Activated T-helper 9 cell treated with anti-CD3 and anti-CD28 coated beads, Interleukin-2, amount 50 U/mL, for 16 hours (primary cell): ENCODE data around the gene ZNF18.
A peak's percentile ranks its signal among the peaks of the same experiment; 100 is the strongest.

Experiments used
- DNase-seq: peaks from one replicate; pipeline ENCODE4 v3.0.0-alpha.2; 2020; ENCODE audit warnings: low read depth

ZNF18 gene

GRCh38 chr17:11997147-11997971, at the start of gene ZNF18:
Gene ZNF18 (minus strand): TSS chr17:11997475. CDS start chr17:11992829, 4,646 bp downstream.
- peak; percentile 94 for DNase-seq

DNA sequence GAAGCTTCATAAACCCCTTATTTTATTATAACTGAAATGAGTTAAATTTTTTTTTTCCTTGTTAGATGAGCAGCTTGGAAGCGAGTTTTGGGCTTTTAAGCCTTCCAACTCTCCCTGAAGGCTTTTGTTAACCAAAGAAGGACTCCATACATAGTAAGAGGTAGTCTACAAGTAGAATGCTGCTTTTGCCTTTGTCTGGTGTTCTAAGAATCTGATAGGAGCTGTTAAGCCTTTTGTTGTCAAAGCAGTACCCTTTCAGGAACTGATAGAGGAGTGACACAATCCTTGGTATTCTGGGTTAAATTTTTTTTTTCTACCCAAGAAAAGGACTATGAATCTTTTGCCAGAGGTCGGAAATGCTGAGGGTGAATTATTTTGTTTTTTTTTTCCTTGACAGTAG, 49.5 kb upstream of the ZNF18 start:
- DNase-seq = no peak

- no peak for DNase-seq
Measured at GRCh38 chr17:12043702-12044101, 46.4 kb upstream of the ZNF18 start.

GRCh38 chr17:12041312-12041711, 44.0 kb upstream of the ZNF18 start:
- DNase-seq = no peak

DNA sequence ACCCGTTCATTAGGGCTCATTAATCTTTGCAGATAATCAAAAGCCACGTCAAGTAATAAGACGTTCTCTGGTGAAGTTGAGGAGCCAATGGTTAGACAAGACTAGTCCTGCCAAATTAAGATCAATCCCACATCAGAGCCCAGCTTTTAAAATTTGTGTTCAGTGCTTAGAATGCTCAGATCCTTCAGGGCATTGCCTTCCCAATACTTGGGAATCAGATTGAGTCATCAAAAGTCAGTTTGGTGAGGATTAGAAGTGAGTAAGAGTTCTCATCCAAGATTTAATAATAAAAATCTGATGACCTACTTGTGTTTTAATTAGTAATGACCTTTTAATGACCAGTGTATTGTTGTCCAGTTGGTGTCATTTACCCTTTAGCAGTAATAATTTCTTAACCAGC, 43.2 kb upstream of the ZNF18 start:
- DNase-seq = no peak

DNA sequence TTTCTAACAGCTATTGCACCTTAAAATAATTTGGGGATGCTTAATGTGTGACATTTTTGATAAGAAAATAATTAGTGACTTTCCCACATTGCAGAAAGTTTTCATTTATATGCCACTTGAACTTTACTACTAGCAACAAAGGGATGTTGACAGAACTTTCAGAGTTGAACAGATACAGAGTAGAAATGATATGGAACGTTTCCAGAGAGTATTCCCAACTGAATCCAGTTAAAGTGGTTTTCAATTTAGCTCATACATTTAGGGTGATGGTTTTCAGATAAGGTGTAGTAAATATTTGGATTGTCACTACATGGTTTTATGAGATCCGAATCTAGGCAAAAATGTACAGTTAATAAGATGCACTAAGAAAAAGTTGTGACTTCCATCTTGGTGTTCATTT, 40.7 kb upstream of the ZNF18 start:
- no peak for DNase-seq

DNA sequence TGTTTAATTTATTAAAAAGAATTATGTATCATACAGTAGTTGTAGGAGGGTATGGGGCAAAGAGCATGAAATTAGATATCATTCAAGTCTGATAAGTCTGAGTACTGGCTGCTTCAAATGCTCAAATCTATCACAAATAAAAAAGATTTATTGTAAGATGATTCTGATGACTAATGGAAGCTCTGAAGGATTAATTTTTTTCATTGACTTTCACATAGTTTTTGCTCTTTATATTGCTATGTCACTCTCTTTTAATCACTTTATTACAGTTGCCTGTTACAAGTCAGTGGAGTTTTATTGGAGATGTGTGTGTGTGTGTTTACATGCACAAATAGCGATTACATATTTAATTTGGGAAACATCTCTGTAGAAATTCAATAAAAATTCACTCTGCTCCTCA, 38.4 kb upstream of the ZNF18 start:
- DNase-seq = no peak

GRCh38 chr17:12034538-12034937, 37.3 kb upstream of the ZNF18 start:
- DNase-seq = no peak

DNA sequence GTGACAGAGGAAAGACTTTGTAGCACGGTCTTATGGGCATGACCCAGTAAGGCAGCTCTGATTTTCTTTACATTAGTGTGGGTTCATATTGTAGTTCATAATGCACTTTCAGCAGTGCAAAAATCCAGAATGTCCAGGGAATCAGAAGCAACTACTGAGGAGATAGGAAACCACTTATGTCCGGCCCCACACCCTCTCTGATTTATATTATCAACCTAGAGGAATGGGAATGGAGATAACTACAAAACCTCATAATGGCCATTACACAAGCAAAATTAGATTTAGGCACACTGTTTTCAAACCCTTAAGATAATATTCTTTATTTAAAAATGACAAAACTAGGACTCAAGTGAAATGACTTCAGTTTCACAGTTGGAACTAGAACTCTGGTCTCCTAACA, 31.3 kb upstream of the ZNF18 start:
- no peak for DNase-seq

DNA sequence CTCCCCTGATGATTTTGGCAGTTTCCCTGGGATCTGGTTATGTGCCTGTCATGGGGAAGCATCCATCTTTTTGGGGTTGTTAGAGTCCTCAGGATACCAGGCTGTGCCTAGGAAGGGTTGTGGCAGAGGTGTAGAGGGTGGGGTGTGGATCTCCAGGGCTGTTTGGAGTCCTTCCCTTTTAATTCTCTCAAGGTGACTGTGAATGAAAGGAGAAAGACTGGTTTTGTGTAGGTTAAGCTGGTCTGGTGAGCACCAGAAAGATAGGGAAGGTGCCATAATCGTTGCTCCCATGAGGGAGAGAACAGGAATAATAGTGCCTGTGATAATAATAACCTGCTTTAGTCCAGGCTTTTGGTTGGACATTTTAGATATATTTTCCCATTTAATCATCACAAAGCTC, 30.4 kb upstream of the ZNF18 start:
- DNase-seq = no peak

- no peak for DNase-seq
Measured at GRCh38 chr17:12024327-12024726, 27.1 kb upstream of the ZNF18 start.

- no peak for DNase-seq
Measured at GRCh38 chr17:12022310-12022709, 25.0 kb upstream of the ZNF18 start.

DNA sequence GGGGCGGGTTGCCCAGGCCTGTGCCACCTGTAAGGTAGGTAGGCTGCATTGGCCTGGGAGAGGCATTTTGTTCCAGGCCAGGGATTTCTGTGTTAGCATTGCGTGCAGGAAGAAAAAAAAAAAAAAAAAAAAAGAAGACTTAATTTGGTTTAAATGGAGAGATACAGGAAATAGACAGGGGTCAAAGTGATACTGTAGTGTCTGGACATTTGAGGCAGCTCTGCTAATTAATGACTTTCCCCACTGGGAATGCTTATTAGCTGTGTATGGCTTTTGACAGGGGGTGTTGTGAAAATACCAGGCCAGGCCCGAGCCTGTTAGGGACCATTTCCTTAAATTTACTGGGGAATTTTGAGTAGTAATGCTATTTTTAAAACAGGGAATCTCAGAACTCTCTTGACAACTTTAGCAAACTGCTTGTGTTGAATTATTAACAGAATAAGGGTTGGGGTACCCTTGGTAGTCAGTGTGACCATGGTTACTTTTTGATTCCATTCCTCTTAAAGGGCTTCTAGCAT, 24.4 kb upstream of the ZNF18 start:
- DNase-seq = no peak

DNA sequence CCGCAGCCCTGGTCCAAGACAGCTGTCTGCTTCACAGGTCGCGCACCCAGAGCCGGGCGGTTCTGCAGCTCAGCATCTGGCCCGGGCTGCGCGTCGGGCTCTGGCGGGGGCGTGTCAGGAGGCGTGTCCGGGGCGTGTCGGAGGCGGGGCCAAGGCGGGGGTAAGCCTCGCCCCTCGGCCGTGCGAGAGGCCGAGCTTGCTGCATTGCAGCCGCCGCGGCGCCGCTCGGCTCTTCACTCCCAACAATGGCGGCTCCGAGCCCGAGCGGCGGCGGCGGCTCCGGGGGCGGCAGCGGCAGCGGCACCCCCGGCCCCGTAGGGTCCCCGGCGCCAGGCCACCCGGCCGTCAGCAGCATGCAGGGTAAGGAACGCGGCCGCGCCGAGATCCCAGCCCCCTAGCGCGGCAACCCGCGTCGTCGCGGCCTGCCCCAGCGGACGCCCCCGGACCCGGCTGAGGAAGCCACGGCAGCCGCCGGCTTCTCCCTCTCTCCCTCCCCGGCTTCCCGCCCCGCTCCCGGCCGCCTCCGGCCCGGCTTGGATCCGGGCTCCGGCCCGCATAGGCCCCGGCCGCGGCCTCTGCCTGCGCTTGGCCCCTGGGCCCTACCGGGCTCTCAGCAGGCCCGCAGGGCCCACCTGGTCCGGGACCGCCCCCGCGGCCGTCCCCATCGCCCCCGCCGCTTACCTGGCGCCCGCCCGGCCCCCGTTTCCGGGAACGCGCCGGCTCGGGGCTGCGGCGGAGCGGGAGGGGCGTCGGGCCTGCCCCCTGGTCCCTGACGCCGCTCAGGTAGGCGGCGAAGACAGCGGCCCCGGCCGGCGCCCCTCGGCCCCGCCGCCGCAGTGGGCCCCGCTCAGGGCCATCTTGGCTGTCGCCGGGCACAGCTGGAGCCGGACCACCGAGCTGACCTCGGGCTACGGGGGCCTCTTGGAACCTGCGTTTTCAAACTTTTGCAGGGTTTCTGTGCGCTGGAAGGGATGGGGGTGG, 23.7 kb upstream of the ZNF18 start, which contains the start of gene MAP2K4:
TSS of gene MAP2K4 (plus strand) at position 236 of the 981 bp plus-strand sequence. CDS start at position 246, 10 bp downstream.
- DNase-seq = peak; percentile 92

- no peak for DNase-seq
Measured at GRCh38 chr17:12007466-12007865, 10.2 kb upstream of the ZNF18 start.

DNA sequence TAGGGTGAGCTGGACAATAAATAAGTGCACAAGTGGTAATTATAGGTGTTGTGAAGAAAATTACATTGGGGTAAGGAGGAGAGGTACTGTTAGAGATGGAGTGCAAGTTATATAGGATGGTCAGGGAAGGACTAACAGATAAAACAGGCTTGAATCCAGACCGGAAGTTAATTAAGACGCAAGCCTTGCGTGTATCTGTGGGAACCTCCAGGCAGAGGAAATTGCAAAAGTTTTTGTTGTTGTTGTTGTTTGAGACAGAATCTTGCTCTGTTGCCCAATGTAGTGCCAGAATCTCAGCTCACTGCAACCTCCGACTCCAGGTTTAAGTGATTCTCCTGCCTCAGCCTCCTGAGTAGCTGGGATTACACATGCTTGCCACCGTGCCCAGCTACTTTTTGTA, 2.4 kb upstream of the ZNF18 start:
- DNase-seq = no peak

- DNase-seq = no peak
Measured at GRCh38 chr17:11997972-11998233, 628 bp upstream of the ZNF18 start.

DNA sequence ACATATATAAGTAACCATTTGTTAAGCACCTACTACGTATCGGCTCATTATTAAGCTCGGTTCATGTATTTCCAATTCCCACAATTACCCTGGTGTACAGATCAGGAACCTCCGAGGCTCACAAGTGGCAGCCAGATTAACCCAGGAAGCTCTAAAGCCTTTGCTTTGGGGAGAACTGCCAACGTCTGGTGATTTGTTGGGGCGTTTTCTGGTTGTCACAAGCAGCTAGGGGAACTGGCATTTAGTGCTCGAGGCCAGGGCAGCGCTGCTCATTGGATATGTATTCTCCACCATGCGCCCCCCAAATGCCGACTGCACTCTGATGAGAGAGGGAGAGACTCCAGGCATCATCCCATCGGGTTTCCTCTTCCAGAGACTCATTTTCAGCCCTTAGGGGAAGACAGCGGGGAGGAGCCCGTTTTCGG, 541 bp downstream of the ZNF18 start:
- DNase-seq = no peak

DNA sequence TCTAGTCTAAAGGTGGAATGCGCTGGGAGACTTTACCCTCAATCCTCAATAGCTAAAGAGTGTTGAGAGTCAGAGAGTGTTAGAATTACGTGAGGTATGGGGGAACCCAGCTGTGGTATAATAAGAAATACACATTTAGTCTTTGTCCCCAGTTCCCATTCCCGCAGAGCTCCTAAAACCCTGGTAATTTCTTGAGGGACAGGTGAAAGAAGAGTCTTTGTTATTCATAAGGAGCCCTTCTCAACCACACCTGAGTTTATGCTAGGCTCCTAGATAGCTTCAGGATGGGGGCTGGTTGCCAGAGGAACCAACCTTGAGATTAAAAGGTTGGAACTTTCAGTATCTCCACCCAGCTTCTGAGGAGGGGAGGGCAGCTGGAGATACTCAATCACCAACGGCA, 5.8 kb downstream of the ZNF18 start:
- DNase-seq = no peak

GRCh38 chr17:11990363-11990983, 6.8 kb downstream of the ZNF18 start:
- DNase-seq = no peak

GRCh38 chr17:11986942-11987329, 10.3 kb downstream of the ZNF18 start:
- DNase-seq = no peak

DNA sequence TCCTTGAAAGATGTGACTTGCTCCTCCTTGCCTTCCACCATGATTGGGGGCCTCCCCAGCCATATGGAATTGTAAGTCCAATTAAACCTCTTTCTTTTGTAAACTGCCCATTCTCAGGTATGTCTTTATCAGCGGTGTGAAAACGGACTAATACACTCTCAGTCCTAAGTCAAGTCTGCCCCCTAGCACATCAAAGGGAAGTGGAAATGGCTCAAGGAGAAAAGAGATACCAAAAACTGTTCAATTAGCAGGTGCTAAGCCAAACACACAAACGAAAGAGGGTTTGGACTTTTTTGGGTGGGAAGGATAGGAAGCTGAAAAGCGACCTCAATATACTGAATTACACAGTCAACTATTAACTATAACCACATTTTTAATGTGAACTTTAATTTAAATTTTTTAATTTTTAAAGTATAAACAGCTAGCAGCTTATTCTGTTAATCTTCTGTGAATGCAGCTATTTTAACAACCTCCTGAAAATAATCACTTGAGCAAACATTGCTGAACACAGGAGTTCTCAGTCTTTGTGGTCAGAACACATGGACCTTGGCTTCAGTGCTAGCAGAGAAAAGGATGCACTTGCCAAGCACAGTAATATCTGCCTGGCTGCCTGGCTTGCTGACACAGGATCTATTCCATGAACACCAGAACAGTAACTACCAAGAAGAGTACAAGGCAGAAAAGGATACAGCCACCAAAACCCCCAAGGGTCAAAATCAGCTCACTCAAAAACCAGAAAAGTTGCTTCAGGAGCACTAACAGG, 10.9 kb downstream of the ZNF18 start:
- DNase-seq = no peak
